Measurements from ENCODE around the gene APOL1. TPM values are rescaled to one million over a fixed set of nuclear protein-coding genes. Genes with fewer than 3 reads are reported as not detected.
"Not testable (repeated sequence)": the region's sequence is repeated elsewhere in the genome, so short reads cannot be mapped to it uniquely, and the experiment has no call there.

APOL1 gene
- total RNA-seq, 1 donor from 2014 or later, result 15.2 TPM

- TF ChIP-seq, protein P1, sequence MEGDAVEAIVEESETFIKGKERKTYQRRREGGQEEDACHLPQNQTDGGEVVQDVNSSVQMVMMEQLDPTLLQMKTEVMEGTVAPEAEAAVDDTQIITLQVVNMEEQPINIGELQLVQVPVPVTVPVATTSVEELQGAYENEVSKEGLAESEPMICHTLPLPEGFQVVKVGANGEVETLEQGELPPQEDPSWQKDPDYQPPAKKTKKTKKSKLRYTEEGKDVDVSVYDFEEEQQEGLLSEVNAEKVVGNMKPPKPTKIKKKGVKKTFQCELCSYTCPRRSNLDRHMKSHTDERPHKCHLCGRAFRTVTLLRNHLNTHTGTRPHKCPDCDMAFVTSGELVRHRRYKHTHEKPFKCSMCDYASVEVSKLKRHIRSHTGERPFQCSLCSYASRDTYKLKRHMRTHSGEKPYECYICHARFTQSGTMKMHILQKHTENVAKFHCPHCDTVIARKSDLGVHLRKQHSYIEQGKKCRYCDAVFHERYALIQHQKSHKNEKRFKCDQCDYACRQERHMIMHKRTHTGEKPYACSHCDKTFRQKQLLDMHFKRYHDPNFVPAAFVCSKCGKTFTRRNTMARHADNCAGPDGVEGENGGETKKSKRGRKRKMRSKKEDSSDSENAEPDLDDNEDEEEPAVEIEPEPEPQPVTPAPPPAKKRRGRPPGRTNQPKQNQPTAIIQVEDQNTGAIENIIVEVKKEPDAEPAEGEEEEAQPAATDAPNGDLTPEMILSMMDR (IDR thresholded peaks at IDR 0.05; ENCODE audit: borderline replicate concordance), result no peak
- Histone ChIP-seq H3K4me1 (peaks cover 57% of the 10 kb centered on the region), H3K27me3 (ENCODE audit: low read depth) (no peaks in the 10 kb centered on the region), H3K9me3 (replicated peaks) (no peaks in the 10 kb centered on the region), H3K36me3 (no peaks in the 10 kb centered on the region), H3K27ac (replicated peaks) (peak overlapping the region; percentile 96), H3K4me3 (peak overlapping the region; percentile 67)
- intact Hi-C loops (cut with micrococcal nuclease), result no loop called here
- DNase-seq, result no peak
These were observed 874 bp downstream of the APOL1 start for GRCh38 chr22:36253523-36254490.

DNA sequence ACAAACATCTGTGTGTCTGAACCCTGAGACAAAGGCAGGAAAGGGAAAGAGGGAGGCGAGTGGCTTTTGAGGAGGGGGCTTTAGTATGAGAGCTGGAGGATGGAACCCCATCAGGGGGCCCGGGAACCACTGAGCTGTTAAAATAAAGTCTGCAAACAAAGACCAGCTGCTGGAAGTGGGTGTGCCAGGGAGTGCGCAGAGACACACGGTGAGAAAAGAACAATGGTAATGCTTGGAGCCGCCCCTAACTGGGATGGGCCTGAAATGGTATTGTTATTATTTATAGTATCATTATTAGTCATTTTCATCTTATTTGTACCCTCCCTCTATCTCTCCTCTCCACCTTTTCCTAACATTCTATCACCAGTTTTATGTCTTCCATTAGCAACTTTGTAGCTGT lies 2.6 kb downstream of the APOL1 start:
- Histone ChIP-seq H3K4me1 (peaks cover 74% of the 10 kb centered on the region), H3K4me3 (peak overlapping the region; percentile 67), H3K27ac (replicated peaks) (peak overlapping the region; percentile 96)
- H3K27me3 ChIP-seq (ENCODE audit: low read depth); H3K9me3 ChIP-seq (replicated peaks); intact Hi-C loops (cut with micrococcal nuclease); DNase-seq; H3K36me3 ChIP-seq: not testable (repeated sequence)

DNA sequence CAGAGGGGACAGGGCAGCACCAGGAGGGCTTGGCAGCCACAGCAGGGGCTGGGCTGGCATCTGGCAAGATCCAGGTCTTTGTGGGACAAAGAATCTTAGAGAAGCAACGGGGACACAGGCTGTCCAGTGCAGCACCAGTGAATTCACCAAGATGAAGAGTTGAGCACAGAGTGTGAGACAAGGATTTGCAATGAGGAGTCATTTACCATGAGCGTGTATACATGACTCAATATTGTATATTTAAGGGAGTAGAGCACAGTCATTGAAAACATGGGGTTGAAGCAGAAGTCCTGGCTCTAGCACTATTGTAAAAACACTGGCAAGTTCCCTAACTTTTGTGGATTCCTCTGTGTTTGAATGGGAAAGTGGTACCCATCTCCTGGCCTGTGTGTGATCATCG lies 3.5 kb downstream of the APOL1 start:
- Histone ChIP-seq H3K4me3 (peak overlapping the region; percentile 17), H3K27me3 (ENCODE audit: low read depth) (no peaks in the 10 kb centered on the region), H3K27ac (replicated peaks) (peak overlapping the region; percentile 76), H3K4me1 (peaks cover 75% of the 10 kb centered on the region), H3K9me3 (replicated peaks) (no peaks in the 10 kb centered on the region), H3K36me3 (peaks cover under 1% of the 10 kb centered on the region)
- TF ChIP-seq, protein P1 (IDR thresholded peaks at IDR 0.05; ENCODE audit: borderline replicate concordance), result no peak
- DNase-seq, result no peak
- intact Hi-C loops (cut with micrococcal nuclease), result no loop called here

DNA sequence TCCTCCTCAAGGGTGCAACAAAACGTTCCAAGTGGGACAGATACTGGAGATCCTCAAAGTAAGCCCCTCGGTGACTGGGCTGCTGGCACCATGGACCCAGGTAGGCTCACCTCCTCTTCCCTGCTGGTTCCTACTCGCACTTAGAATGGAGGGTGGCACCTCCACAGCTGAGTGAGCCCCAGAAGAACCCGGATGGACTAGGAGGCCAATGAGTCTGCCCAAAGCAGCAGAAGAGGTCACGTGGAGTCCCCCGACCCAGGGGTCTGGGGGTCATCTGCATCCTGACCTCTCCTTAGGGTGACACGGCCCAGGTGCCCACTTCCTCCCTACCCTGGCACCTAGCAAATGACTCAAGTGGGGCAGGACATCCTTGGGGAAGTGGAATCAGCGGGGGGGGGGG lies 4.4 kb downstream of the APOL1 start:
- intact Hi-C loops (cut with micrococcal nuclease), result no loop called here
- Histone ChIP-seq H3K9me3 (replicated peaks) (no peaks in the 10 kb centered on the region), H3K27ac (replicated peaks) (peak overlapping the region; percentile 76), H3K4me3 (no peak overlapping the region), H3K27me3 (ENCODE audit: low read depth) (no peaks in the 10 kb centered on the region), H3K36me3 (peaks cover 9% of the 10 kb centered on the region), H3K4me1 (peaks cover 75% of the 10 kb centered on the region)
- TF ChIP-seq, protein P1 (IDR thresholded peaks at IDR 0.05; ENCODE audit: borderline replicate concordance), result no peak
- no peak for DNase-seq

DNA sequence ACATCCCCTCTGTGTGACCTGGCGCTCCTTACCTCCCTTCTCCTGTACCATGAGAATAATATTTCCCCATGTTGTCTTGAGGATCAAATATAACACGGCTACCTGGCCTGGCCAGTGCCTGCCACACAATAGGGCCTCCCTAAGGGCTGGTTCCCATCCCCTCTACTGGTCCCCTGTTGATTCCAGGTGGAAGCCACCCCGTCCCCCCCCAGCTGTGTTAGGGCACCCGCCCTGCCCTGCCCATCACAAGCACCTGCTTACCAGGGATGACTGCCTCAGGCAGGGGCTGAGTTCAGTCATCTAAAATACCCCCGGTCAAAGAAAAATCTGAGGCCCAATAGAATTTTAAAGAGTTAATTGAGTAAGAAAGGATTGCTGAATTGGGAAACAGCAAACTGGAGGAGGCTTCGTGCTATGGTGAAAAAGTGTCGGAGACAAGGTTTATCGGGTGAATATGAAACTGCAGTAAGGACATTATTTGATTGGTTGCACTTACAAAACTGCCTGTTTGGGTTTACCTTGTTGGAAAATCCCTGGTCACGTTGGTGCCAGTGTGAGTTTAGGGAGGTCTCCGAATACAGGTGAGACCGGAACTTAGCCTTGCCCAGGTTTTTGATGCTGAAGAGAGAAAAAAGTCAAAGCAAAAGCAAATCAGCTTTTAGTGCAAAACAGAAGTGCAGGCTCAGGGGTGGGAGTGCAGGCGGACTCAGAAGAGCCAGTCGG lies 5.2 kb downstream of the APOL1 start:
- Histone ChIP-seq H3K27ac (replicated peaks) (peak overlapping the region; percentile 76), H3K27me3 (ENCODE audit: low read depth) (no peaks in the 10 kb centered on the region), H3K4me1 (peaks cover 69% of the 10 kb centered on the region), H3K4me3 (no peak overlapping the region), H3K9me3 (replicated peaks) (no peaks in the 10 kb centered on the region), H3K36me3 (peaks cover 14% of the 10 kb centered on the region)
- intact Hi-C loops (cut with micrococcal nuclease), result no loop called here
- TF ChIP-seq, protein P1 (IDR thresholded peaks at IDR 0.05; ENCODE audit: borderline replicate concordance), result no peak
- DNase-seq, result no peak
